Caco-2 (cell line): ENCODE measurements around the gene GABRG1. TPM values are rescaled to one million over a fixed set of nuclear protein-coding genes. Genes with fewer than 3 reads are reported as not detected.

Experiments
- BruUV-seq: library from RNA; stranded (reverse); fragments of 400-500 nt; replicated peaks from 2 replicates; lab custom pipeline; 2021; lab: Mats Ljungman, UMichigan
- CTCF ChIA-PET: fragments of 300-600 bp; sonication (Branson Sonifier 250); formaldehyde crosslinking; loops from one replicate; lab custom pipeline; 2022; ENCODE audit warnings: antibody characterized with exemption; lab: Charles Lee
- POLR2A ChIA-PET: fragments of 300-600 bp; sonication (Branson Sonifier 250); formaldehyde crosslinking; loops from one replicate; lab custom pipeline; 2022; ENCODE audit warnings: antibody characterized with exemption; lab: Charles Lee
- DNase-seq, 2 experiments: peaks; one replicate each; pipeline versions ENCODE4 v3.0.0 to v3.0.0-alpha.2; 2020 to 2022
- H3K27me3 ChIP-seq: replicated peaks from 2 replicates; pipeline ENCODE4 v1.6.0; 2011; ENCODE audit warnings: low read length; ENCODE audit not compliant: control insufficient read depth, insufficient read depth
- H3K36me3 ChIP-seq: 2 replicates; pipeline ENCODE4 v1.5.1; 2011; ENCODE audit warnings: low read length; ENCODE audit not compliant: control insufficient read depth, insufficient read depth
- H3K4me1 ChIP-seq: fragments of 250-450 bp; sonication (Bioruptor Pico); 2 replicates; pipeline ENCODE4 v1.5.1; 2020; ENCODE audit warnings: mild to moderate bottlenecking
- H3K4me3 ChIP-seq: 2 replicates; pipeline ENCODE4 v1.5.1; 2011; ENCODE audit warnings: low read depth, mild to moderate bottlenecking, control low read depth, low read length
- H3K9me3 ChIP-seq: fragments of 250-450 bp; sonication (Bioruptor Pico); 2 replicates; pipeline ENCODE4 v1.5.1; 2020; ENCODE audit warnings: mild to moderate bottlenecking, moderate library complexity
- H3K27ac Mint-ChIP-seq: one replicate; pipeline ENCODE4 v1.8.0; 2022; ENCODE audit warnings: mixed read lengths; ENCODE audit not compliant: unreplicated experiment
- H3K27me3 Mint-ChIP-seq: one replicate; pipeline ENCODE4 v1.8.0; 2022; ENCODE audit warnings: mixed read lengths; ENCODE audit not compliant: insufficient read depth, unreplicated experiment
- H3K36me3 Mint-ChIP-seq: one replicate; pipeline ENCODE4 v1.8.0; 2022; ENCODE audit warnings: mild to moderate bottlenecking, mixed read lengths; ENCODE audit not compliant: insufficient read depth, unreplicated experiment
- H3K4me1 Mint-ChIP-seq: one replicate; pipeline ENCODE4 v1.8.0; 2022; ENCODE audit warnings: low read depth, mixed read lengths; ENCODE audit not compliant: unreplicated experiment
- H3K4me3 Mint-ChIP-seq: one replicate; pipeline ENCODE4 v1.8.0; 2022; ENCODE audit warnings: mild to moderate bottlenecking, moderate library complexity, mixed read lengths; ENCODE audit not compliant: unreplicated experiment
- H3K9me3 Mint-ChIP-seq: one replicate; pipeline ENCODE4 v1.8.0; 2022; ENCODE audit warnings: mixed read lengths; ENCODE audit not compliant: unreplicated experiment
- CTCF ChIP-seq, 2 experiments: fragments of 200-600 bp in 1 of 2; IDR thresholded peaks; 1 replicate in 1 of 2; 2 replicates in 1 of 2; pipeline versions ENCODE4 v1.5.1 to v1.8.0; 2011 to 2022; ENCODE audit warnings: antibody characterized with exemption in 1 of 2, control low read depth in 1 of 2, inconsistent platforms in 1 of 2, low read depth in 1 of 2, low read length in 1 of 2, mild to moderate bottlenecking in 1 of 2, moderate library complexity in 1 of 2; ENCODE audit not compliant: insufficient read depth in 1 of 2, severe bottlenecking in 1 of 2, unreplicated experiment in 1 of 2
- intact Hi-C: fragments of 100-400 bp; cut with micrococcal nuclease; formaldehyde crosslinking; loops from one replicate; pipeline ENCODE4 v1.10.0; 2022; ENCODE audit not compliant: unreplicated experiment
- total RNA-seq: library from RNA; stranded (reverse); gene quantifications from 2 replicates; pipeline ENCODE4 v1.2.3, GENCODE V29; 2022

Gene GABRG1
- total RNA-seq, 1 experiment from 2014 or later, result not detected

DNA sequence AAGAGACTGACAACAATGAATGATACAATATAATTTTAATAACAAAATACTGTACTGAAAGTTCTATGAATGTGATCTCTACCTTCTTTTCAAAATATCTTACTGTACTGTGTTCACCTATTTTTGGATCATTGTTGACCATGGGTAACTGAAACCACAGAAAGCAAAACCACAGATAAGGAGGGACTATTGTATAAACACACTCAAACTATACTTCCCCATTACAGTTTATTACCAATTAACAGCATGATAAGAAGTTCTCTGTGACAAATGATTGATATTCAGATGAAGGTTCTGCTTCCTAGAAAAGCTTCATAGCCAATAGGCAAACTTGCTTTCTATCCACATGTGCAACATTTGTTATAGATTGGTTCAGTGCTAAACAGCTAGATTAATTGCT, 50.1 kb downstream of the GABRG1 start:
- no peak for TF ChIP-seq CTCF (IDR thresholded peaks at IDR 0.05; ENCODE audit: insufficient read depth in 1 of 2, low read depth in 1 of 2, low read length in 1 of 2, severe bottlenecking in 1 of 2, unreplicated experiment in 1 of 2)

GRCh38 chr4:46051392-46051791, 72.5 kb downstream of the GABRG1 start:
- Mint-ChIP-seq H3K4me3 (no peak overlapping the region), H3K27ac (no peak overlapping the region), H3K36me3 (no peaks in the 10 kb centered on the region), H3K4me1 (no peaks in the 10 kb centered on the region), H3K27me3 (peaks cover 3% of the 10 kb centered on the region), H3K9me3 (no peaks in the 10 kb centered on the region)
- Histone ChIP-seq H3K36me3 (no peaks in the 10 kb centered on the region), H3K27me3 (no peaks in the 10 kb centered on the region), H3K4me3 (no peak overlapping the region), H3K9me3 (no peaks in the 10 kb centered on the region), H3K4me1 (no peaks in the 10 kb centered on the region)
- CTCF ChIA-PET, result no interaction called here
- no peak for DNase-seq
- POLR2A ChIA-PET, result no interaction called here
- intact Hi-C loops, result no loop called here
- BruUV-seq, result no TSS peak
- no peak for TF ChIP-seq CTCF (IDR thresholded peaks at IDR 0.05; ENCODE audit: insufficient read depth in 1 of 2, low read depth in 1 of 2, low read length in 1 of 2, severe bottlenecking in 1 of 2, unreplicated experiment in 1 of 2)

More for the DNA sequence above, 50.1 kb downstream of the GABRG1 start:
- intact Hi-C loops, result no loop called here
- Mint-ChIP-seq H3K9me3 (no peaks in the 10 kb centered on the region), H3K27me3 (no peaks in the 10 kb centered on the region), H3K27ac (no peak overlapping the region), H3K4me3 (no peak overlapping the region), H3K36me3 (no peaks in the 10 kb centered on the region), H3K4me1 (no peaks in the 10 kb centered on the region)
- Histone ChIP-seq H3K27me3 (no peaks in the 10 kb centered on the region), H3K4me3 (no peak overlapping the region), H3K36me3 (no peaks in the 10 kb centered on the region), H3K4me1 (no peaks in the 10 kb centered on the region), H3K9me3 (no peaks in the 10 kb centered on the region)
- no TSS peak for BruUV-seq
- POLR2A ChIA-PET, result no interaction called here
- no peak for DNase-seq
- CTCF ChIA-PET, result no interaction called here

- Histone ChIP-seq H3K36me3 (no peaks in the 10 kb centered on the region), H3K4me3 (no peak overlapping the region), H3K27me3 (no peaks in the 10 kb centered on the region), H3K4me1 (no peaks in the 10 kb centered on the region), H3K9me3 (no peaks in the 10 kb centered on the region)
- POLR2A ChIA-PET, result no interaction called here
- BruUV-seq, result no TSS peak
- H3K9me3 Mint-ChIP-seq, result no peaks in the 10 kb centered on the region
- intact Hi-C loops, result no loop called here
- H3K27me3 Mint-ChIP-seq, result peaks cover 4% of the 10 kb centered on the region
- H3K27ac Mint-ChIP-seq, result no peak overlapping the region
- H3K4me3 Mint-ChIP-seq, result no peak overlapping the region
- no peaks in the 10 kb centered on the region for H3K4me1 Mint-ChIP-seq
- no peak for DNase-seq
- no peaks in the 10 kb centered on the region for H3K36me3 Mint-ChIP-seq
- CTCF ChIA-PET, result no interaction called here
- no peak for TF ChIP-seq CTCF (IDR thresholded peaks at IDR 0.05; ENCODE audit: insufficient read depth in 1 of 2, low read depth in 1 of 2, low read length in 1 of 2, severe bottlenecking in 1 of 2, unreplicated experiment in 1 of 2)
These were observed 91.8 kb downstream of the GABRG1 start for GRCh38 chr4:46032056-46032455.
